DMS53 treated with DMSO at 0.1 percent for 48 hours (cell line): ENCODE results near the gene TMEM61.
"Not testable (repeated sequence)": the region's sequence is repeated elsewhere in the genome, so short reads cannot be mapped to it uniquely, and the experiment has no call there.

Source experiments
- DNase-seq: peaks from one replicate; lab custom pipeline; 2025; ENCODE audit not compliant: unreplicated experiment; lab: John Stamatoyannopoulos, UW

TMEM61 gene

DNA sequence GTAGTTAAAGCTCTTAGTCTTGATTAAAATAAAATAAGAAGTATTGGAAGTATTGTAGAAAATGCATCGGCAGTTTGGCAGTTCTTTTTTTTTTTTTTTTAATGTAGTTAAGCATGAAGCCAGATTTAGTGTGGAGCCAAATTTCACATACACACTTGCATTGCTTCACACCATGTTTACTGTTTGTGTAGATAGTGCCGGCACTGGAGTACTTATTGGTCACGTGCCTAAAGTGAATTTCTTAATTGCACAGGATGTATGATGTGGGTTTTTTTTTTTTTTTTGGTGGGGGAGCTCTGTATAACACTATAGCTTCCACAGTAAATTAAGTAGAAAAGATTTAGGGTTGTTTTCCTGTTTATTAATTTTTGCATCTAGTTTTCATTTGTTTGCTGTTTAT, 21.2 kb upstream of the TMEM61 start:
- DNase-seq, result no peak

DNA sequence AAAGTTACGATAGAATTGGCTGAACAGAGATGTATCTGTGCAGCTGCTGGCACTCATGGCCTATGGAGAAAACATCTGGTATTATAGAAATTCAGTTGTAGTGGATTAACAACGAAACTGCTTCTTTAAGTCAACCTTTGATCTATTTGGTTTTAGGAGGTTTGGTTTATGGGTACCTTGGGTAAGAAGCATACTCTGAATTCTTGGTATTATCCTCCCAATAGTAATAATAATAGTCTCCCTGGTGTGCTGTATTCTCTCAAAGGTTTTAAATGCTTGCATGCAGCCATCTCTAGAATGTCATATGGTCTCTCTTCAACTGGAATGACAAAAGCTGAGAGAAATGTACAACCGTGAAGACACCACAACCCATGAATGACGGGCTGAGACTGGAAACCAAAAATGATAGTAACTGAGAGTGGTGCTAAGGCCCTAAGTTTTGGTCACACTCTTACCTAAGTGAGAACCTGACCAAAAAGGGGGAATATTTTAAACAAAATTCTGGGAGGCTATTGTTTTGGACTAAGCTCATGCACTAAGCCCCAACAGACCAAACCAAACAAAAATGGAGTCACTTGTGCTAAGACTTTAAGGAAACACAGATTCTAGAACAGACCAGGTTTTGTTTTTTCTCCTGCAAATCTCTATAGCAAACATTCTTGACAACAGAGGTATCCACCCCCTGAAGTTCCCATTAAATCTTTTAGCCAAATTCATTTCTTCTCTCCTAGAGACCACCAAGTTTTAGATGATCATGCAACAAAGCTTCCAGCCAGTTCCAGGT, 17.6 kb upstream of the TMEM61 start:
- DNase-seq, result no peak

DNA sequence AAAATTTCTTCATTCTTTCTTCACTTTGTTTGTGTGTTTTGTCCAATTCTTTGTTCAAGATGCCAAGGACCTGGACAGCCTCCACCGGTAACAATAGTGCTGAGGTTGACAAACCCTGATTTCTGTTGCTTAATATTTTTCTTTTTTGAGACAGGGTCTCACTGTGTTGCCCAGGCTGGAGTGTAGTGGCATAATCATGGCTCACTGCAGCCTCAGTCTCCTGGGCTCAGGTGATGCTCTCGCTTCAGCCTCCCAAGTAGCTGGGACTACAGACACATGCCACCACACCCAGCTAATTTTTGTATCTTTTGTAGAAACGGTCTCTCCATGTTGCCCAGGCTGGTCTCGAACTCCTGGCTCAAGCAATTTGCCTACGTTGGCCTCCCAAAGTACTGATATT, 16.6 kb upstream of the TMEM61 start:
- DNase-seq, result not testable (repeated sequence)

DNA sequence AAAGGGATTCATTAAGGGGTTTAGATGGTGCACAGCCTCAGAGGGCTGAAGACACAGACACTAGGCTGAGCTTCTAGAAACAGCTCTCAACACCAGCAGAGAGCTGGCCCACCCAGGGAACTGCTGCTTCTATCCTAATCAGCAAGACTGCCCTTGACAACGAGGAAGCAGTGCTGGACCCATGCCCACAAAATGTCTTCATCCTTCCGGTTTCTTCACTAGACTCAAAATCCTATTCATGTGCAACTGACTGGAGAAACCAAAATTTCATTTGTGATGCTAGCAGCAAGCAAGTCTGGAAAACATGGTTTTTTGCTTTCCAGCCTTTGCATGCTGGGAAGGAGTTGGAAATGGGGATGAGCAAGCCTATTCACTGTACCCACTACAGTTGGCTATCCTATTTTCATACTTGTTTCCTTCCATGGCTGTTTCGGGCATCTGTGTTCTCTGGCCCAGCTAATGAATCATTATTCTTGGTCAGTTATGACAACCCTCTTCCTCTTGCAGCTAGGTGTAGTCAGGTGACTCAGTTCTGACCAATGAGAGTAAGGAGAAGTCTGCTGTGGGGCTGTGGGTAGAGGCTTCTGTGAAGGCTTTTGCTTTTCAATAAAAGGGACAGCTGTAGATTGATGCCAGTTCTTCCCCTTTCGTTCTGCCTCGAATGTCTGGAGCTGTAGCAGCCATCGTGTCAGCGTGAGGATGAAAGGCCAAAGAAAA, 14.6 kb upstream of the TMEM61 start:
- no peak for DNase-seq

DNA sequence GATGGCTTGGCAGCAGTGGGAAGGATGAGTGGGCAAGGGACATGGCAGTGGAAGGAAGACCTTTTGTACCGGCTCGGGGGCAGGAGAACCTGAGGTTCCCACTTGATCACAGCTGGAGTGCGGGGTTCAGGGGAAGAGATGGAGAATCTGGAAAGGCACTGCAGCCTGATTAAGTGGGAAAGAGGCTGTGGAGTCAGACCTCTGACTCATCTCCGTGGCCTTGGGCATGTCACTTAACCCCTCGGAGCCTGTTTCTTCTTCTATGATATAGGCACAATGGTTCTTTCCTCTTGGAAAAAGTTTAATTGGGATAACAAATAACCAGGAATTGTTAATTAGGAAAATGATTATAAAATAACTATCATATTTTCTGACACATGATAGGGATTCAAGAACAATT, 13.1 kb upstream of the TMEM61 start:
- DNase-seq, result no peak

DNA sequence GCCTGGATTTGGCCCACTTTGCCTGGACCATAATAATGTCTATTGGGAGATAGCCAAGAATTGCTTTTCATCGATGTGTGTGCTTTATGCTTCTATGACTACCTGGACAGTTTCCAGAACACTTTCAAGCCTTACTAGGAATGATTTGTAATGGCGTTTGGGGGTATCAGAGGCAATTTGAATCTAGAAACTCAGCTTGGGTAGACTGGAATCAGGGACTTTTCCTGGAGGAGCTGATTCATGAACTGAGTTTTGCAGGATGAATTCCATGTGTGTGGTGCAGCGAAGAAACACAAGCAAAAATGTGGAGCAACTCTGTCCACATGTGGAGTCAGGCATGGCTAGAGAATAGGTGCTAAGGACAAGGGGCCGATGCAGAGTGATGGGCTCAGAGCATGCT, 11.9 kb upstream of the TMEM61 start:
- DNase-seq, result no peak

DNA sequence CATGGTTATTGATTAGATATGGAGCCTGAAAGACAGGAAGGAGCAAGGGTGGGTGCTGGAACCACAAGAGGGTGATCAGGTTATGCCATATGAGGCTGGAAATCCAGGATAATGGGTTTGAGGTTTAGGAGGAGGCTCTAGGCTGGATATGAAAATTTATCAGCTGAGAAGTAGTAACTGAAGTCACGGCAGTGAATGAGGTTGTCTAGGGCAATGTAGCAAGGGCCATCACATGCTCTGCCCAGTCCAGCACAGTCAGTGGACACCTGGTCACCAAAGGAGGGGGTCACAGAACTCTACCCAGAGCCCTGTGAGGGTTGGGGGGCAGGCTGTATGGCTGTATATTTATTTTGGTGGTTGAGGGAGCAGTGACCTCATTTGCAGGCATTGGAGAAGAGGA, 10.5 kb upstream of the TMEM61 start:
- no peak for DNase-seq

DNA sequence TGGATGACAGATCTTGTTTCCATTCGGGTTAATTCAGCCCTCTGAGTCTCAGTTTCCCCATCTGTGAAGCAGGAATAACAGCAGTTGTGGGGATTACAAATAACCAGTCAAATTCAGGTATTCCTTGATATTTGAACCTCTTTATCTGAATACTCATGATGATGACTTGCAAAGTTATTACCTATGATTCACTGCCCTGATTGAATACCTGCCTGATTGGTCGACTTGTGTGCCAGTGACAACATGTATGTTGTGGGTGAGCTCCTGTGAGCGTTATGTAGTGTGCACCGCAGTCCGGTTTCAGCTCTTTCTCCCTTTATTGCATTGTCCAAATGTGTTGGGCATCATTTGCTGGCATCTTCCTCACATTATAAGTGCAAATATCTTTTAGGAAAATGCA, 9.5 kb upstream of the TMEM61 start:
- no peak for DNase-seq

DNA sequence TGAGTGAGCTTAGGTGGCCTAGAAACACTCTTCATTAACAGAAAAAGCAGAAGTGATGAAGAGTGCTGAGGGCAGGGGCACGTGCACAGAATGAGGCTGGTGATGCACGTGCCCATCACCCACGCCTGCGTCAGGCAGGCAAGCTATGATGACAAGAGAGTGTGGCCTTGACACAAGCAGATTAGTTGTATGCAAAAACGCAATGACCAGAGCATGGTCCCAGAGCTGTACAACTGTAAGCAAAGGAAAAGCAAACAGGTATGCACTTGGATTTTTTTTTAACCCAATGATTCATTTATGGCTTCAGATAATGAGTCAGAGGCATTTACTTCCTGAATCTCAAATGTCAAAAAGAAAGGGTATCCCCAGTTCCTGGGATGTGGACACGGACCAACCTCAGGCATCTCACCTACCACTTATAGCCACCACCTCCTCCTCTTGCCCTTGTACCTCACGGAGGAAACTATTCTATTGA, 9.1 kb upstream of the TMEM61 start:
- DNase-seq, result peak; percentile 99

DNA sequence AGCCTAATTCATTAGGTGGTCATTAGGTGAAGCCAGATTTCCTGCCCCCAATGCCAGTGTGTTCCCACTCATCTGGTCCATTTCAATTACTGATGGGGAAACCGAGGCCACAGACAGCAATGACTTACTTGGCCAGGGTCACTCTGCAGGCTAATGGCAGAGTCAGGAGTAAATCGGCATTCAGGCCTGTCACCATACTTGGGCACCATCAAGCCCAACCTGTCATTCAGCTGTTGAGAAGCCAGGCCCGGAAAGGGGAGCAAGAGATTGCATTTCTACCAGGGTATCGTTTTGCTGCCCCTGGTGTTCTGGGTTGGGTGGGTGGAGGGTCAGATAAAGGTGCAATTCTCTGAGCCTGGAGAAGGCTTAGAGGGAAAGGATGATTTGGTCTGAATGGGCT, 8.0 kb upstream of the TMEM61 start:
- no peak for DNase-seq

DNA sequence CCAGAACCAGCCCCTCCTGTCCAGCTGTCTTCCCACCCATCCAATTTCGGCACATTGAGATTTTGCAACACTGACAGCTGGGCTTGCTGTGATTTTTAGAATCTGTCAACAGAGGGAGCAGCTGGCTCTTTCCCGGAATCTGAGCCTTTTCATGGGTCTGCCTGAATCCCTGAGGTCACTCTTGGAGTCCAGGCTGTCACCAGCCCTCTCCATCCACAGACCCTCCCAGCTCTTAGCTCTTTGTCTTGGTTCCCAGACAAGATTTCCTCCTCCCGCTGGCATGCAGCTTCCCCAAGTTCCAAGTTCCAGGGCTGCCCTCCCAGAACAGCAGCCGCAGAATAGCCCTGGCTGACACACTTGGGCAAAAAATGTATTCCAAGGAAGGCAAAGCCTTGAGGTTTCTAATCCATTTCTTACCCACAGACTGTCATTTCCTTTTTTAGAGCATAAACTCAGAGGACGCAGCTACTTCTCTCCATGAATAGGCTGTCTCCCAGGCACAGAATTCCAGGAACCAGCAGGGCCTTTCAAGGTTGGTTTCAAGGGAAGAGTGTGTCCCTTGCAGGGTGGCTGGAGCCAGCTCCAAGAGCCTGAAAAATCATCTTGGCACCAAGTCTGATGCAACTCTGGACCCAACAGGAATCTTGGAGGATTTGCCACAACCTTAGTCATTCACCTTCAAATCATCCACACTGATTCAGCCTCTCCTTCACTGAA, 7.1 kb upstream of the TMEM61 start:
- peak; percentile 85 for DNase-seq

DNA sequence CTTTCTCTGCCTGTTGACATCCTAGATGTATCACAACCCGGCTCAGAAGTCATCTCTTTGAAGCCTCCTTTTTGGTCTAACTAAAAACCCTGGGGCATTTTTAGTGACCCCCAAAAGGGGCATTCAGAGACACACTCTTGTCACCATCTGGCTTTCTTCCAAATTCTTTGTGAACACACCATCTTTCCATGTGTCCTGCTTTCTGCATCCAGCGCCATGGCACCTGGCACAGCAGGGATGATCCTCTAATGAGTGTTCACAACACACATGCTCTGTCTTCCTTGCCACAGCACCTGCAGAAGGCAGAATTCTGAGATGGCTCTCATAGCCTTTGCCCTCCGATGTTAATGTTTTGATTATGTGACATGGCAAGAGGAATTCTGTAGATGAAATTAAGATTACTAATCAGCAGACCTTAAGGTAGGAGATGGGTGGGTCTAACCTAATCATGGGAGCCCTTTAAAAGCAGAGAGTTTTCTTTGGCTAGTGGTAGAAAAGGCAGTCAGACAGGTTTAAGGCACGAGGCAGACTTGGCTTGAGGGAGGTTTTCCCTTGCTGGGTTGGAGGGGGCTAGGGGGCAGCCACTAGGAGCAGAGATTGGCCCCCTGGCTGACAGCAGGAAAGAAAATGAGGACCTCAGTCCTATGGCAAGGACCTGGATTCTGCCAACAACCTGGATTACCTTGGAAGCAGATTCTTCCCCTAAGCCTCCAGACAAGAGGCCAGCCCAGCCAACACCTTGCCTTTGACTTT, 4.9 kb upstream of the TMEM61 start:
- DNase-seq, result peak; percentile 39

DNA sequence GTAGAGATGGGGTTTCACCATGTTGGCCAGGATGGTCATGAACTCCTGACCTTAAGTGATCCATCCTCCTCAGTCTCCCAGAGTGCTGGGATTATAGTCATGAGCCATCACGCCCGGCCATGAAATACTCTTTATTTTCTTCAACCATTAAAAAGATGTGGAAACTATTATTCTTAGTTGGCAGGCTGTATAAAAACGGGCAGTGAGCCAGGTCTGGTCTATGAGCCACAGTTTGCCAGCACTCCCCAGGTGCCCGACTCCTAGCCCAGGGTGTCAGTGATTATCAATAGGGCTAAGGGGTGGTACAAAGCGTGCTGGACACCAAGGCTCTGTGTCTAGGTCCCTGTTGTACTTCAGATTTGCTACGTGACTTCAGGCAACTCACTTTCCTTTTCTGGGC, 3.7 kb upstream of the TMEM61 start:
- no peak for DNase-seq

DNA sequence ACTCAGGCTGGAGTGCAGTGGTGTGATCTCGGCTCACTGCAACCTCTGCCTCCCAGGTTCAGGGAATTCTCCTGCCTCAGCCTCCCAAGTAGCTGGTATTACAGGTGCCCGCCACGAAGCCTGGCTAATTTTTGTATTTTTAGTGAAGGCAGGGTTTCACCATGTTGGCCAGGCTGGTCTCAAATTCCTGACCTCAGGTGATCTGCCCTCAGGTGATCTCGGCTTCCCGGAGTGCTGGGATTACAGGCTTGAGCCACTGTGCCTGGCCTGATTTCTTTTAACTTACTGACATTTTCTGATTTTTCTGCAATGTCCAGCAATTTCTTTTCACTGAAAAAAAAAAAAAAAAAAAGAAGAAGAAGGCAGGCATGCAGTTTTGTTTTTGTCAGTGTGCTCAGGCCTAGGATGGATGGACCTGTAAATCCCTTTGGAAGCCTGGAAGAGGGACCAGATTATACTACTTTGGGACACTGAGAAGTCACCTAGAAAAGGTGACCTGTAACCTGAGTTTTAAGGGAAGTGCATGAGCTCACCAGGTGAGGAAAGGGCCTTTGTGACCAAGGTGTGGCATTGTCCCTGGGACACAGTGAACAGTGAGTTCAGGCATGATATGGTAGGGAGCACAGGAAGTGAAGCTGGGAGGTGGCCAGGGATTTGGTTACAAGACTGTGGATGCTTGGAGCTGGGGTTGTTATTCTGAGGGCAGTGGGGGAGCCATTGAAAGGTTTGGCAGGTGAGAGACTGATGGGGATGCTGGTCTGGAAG, 2.7 kb upstream of the TMEM61 start:
- DNase-seq, result peak; percentile 56

DNA sequence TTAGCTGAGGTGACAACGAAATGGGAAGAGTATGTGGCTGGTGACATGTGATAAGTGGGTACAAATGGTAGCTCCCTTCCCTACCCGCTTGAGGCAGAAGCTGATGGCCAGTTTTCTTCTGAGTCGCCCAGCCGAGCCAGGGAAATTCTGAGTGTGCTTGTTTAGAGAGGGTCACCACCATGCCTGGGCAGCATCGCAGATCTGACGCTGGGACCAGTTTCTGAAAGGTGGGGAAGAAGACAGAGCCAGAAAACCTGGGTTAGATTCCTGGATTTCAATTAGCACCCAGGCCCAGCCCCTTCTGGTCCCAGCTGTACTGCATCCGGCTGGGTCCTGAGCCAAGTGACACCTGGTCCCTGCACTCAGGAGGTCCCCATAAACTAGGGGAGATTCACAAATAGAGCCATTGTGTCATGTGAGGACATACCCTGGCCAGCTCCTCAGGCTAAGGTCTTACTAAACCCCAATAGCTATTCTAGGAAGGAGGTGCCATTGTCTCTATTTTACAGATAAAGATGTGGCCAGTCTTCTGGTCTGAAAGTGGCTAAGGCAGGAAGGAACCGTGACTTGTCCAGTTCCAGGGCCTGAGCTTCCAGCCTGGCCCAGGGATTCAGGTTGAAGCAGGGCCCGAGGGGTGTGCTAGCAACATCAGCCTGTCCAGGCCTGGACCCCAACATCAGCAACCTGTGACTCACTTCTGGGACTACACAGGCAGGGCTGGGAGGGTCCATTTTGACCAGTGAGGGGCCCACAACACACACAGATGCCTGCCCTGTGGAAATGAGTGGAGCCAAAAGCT, 1.7 kb upstream of the TMEM61 start:
- no peak for DNase-seq

DNA sequence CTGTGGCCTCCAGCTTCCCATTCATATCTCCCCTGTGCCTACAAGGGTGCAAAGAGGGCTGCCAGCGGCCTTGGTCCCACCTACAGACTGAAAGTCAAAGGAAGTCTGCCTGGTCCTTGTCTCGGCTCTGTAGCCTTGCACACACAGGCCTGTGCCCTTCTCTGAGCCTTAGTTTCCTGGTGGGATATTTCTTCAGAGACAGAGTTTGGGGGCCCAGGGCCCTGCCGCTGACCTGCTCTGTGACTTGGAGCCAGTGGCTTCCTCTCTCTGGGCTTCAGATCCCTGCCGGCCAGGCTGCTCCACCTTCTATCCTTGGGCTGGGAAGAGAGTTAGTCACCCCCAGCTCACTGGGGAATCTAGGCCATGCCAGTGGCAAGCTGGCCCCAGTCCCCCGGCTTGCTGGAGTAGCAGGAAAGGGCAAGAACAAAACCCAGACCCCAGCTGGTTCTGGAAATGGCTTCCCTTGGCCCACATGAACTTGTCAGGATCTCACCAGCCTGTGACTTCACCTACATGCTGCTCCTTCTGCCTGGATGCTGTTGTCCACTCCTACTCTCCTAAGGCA, 1.0 kb upstream of the TMEM61 start:
- DNase-seq, result no peak

DNA sequence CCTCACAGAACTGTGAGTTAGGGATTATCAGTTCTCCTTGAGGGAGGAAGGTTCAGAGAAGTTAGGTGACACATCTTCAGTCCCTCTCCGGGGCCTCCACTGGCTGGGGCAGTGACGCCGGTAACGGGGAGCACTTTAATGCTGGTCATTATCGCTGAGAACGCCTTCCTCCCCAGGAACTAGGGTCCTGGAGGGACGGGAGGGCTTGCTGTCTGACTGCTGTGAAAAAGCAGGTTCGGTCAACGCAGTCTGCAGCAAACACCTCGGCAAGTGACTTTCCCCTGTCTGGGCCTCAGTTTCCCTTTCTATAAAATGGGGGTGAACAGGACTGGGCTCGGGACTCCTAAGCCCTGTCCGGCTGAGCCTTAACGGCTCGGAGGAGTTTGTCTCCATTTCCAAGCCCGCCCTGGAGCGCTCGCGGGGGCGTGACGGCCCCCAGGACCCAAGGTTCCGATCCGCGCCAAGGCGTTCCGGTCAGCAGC, 341 bp upstream of the TMEM61 start:
- DNase-seq, result no peak

DNA sequence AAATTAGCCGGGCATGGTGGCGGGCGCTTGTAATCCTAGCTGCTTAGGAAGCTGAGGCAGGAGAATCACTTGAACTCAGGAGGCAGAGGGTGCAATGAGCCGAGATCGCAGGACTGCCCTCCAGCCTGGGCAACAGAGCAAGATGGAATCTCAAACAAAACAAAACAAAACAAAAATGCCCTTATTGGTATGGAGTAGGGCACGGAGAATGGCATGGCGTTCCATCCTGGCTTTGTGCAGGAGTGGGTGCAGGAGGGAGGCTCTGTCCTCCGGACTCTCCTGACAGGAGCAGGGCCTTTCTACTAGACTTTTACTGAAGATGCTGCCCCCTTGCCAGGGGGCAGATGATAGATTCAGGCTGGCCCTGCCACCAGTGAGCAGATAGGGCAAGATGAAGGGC, 1.0 kb downstream of the TMEM61 start:
- DNase-seq, result no peak

DNA sequence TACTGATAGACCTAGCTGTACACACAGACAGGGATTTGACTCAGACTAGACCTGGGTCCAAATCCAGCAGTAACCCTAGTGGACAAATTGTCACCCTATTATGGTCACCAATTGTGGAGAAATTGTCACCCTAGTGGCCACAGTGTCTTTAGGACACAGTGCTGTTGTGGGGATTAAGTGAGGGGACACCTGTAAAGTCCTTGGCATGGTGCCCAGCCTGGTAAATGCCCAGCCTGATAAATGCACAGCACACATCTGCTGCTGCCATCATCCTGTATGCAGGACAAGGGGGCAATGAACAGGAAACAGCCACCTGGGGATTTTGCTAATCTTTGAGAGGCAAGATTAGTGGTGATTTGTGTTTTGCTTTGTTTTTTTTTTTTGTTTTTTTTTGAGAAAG, 2.3 kb downstream of the TMEM61 start:
- peak; percentile 99 for DNase-seq
